Measurements from ENCODE around the gene SLC25A46. TPM values are rescaled to one million over a fixed set of nuclear protein-coding genes. Genes with fewer than 3 reads are reported as not detected.
A peak's percentile ranks its signal among the peaks of the same experiment; 100 is the strongest.
"Not testable (repeated sequence)": the region's sequence is repeated elsewhere in the genome, so short reads cannot be mapped to it uniquely, and the experiment has no call there.

Gene SLC25A46
- 31.9 TPM for total RNA-seq

DNA sequence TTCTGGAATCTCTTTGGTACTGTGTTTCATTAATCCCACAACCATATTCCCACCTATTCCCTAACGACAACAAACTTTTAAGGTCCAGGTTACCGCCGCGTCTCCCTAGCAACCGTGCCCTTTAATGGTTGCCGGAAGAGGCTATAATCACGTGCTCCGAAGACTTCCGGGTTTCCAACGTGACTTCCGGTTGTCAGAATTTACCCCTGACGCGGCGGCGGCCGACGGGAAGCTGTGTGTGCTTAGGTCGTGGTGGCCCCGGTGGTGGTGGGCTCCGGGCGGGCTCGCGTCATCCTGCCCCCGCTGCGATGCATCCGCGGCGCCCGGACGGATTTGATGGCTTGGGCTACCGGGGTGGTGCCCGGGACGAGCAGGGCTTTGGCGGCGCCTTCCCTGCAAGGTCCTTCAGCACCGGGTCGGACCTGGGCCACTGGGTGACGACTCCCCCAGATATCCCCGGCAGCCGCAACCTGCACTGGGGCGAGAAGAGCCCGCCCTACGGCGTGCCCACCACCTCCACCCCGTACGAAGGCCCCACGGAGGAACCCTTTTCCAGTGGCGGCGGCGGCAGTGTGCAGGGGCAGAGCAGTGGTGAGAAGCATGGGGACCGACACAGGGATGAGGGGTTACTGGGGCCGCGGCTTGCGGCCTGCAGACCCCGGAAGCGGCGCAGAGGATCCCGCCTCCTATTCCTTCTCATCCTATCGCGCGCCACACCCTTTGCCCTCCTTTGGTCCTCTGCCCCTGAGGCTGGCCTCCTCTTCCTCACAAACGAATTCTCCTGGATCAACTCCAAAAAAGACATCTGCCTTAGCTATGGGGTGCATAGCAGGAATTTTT is at the start of gene SLC25A46:
Gene SLC25A46 (plus strand): TSS at position 196 of the 840 bp plus-strand sequence. CDS start 113 bp downstream, at position 309.
- peak; percentile 97 for ATAC-seq

DNA sequence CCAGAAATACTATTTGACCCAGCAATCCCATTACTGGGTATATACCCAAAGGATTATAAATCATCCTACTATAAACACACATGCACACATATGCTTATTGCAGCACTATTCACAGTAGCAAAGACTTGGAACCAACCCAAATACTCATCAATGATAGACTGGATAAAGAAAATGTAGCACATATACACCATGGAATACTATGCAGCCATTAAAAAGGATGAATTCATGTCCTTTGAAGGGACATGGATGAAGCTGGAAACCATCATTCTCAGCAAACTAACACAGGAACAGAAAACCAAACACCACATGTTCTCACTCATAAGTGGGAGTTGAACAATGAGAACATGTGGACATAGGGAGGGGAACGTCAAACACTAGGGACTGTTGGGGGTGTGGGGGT is 48.2 kb upstream of the SLC25A46 start:
- not testable (repeated sequence) for ATAC-seq

- not testable (repeated sequence) for ATAC-seq
These were observed 46.1 kb upstream of the SLC25A46 start for GRCh38 chr5:110692669-110693068.

DNA sequence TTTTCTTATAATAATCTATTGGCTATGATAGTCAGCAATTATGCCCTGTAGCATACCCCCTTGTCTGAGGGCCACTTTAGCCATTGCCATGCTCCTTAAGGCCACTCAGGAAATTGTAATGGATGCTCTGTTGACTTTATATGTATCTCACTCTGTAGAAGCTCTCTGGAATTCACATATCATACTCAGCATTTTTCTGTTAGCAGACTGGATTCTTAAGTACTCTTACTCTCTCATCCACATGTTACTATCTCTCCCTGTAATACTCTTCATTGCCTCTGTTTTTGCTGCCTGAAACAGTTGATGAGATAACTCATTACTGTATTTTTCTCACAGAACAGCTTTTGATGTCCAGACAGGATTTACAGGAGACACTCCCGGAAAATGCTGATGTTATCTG is 36.5 kb upstream of the SLC25A46 start:
- no peak for ATAC-seq

- ATAC-seq = no peak
These were observed 36.1 kb upstream of the SLC25A46 start for GRCh38 chr5:110702704-110703103.

- no peak for ATAC-seq
These were observed 35.3 kb upstream of the SLC25A46 start for GRCh38 chr5:110703481-110703880.

- ATAC-seq = no peak
These were observed 33.5 kb upstream of the SLC25A46 start for GRCh38 chr5:110705349-110705748.

GRCh38 chr5:110707260-110707844 is 31.5 kb upstream of the SLC25A46 start:
- no peak for ATAC-seq

- no peak for ATAC-seq
These were observed 22.3 kb upstream of the SLC25A46 start for GRCh38 chr5:110716247-110717245.

DNA sequence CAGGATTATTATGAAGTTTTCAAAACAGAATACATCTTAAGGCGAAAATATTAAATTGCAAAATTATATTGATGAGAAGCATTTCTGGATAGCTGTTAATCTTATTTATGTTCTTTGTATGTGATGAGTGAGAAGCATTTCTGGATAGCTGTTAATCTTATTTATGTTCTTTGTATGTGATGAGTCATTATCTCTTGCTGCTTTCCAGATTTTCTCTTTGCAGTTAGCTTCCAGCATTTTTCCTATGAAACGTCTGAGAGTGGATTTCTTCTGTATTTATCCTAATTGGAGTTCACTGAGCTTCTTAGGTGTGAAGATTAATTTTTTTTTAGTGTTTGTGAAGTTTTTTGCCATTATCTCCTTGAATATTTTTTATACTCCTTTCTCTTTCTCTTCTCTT is 20.5 kb upstream of the SLC25A46 start:
- ATAC-seq = no peak

- ATAC-seq = peak; percentile 99
These were observed 12.4 kb upstream of the SLC25A46 start, which contains the start of gene TMEM232 for GRCh38 chr5:110726249-110727024. TMEM232 (minus strand) TSS chr5:110726671; CDS start chr5:110667352, 59,319 bp downstream.

DNA sequence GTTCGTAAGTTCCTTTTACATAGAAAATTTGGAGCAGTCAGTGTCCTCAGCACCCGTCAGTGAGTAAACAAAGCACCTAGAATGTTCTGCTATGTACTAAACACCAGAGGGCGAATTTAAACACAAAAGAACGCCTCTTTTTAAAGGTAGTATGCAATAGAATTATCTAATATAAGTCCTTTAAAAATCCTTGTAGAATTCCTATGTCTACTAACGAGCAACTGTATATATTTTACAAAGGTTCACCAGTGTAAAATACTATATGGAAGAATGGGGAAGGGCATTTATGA is 11.8 kb upstream of the SLC25A46 start:
- peak; percentile 28 for ATAC-seq

DNA sequence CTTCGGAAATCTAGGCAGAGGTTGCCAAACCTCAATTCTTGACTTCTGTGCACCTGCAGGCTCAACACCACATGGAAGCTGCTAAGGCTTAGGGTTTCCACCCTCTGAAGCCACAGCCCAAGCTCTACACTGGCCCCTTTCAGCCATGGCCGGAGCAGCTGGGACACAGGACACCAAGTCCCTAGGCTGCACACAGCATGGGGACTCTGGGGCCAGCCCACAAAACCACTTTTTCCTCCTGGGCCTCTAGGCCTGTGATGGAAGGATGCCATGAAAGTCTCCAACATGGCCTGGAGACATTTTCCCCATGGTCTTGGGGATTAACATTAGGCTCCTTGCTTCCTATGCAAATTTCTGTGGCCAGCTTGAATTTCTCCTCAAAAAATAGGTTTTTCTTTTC is 7.3 kb upstream of the SLC25A46 start:
- not testable (repeated sequence) for ATAC-seq

GRCh38 chr5:110734101-110734500 is 4.7 kb upstream of the SLC25A46 start:
- ATAC-seq = no peak

DNA sequence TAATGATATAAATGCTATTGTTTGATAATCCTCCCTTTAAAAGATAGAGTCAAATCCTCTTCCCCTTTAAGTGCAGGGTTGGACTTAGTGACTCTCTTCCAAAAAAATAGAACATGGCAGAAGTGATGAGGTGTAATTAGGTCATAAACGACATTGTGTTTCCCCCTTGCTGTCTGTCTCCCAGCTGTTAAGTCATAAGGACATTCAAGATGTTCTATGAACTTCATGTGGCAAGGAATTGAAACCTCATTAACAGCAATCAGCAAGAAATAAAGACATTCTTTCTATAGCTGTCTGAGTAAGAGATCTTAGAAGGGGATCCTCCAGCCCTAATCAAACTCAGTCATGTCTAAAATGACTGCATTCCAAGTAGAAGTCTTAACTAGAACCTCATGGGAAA is 3.3 kb upstream of the SLC25A46 start:
- ATAC-seq = no peak

DNA sequence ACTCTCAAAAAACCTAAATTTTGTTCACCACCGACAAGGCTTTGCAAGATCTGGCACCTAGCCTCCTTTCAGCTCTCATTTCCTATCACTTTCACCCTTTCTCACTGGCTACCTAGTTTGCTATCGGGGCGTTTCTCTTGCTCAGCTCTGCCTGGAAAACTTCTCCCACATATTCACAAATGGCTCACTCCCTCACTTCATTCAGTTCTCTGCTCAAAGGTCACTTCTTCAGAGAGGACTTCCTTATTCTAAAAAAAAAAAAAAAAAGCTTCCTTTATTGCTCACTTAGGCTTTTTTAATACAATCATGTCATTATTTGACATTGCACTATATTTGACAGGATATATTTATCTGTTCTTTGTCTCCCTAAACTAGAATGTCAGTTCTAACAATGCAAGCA is 2.1 kb upstream of the SLC25A46 start:
- ATAC-seq = no peak

- ATAC-seq = peak; percentile 74
These were observed 350 bp upstream of the SLC25A46 start for GRCh38 chr5:110738503-110738811.

DNA sequence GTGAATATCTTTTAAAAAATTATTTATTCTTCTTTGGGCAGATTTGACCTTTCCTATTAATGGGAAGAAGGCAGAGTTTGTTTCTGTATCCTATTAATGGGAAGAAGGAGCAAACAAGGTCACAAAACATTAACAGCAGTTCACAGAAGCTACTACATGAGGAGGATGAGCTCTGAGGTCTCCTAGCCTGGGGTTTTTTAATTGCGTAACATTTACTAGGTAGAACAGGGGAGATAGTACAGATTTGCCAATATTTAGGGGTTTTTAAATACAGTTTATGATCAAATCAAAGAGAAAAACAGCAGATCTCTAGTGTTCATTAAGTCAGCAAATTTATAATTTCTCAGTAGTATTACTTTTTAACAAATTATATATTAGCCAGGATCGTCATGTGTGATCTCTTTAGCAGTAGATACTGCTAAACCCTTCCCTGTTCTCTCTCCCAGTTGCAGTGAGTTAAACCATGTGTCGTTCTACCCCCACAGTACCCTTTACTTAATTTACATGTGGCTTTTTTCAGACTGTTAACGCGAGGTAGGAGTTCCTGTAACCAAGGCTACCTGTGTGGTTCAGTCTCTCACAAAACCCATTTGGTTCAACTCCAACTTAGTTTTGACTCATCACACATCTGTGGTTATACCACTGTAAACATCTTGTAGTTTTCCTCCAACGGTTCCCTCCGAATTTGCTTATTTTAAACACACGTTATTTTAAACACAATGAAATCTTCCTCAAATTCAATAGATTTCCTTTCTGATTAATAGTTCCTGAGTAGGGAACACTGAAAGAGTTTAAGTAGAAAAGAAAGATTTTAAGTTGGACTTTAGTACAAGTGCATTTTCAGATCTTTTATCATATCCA is 13.3 kb downstream of the SLC25A46 start:
- ATAC-seq = peak; percentile 32

- no peak for ATAC-seq
These were observed 14.1 kb downstream of the SLC25A46 start for GRCh38 chr5:110752953-110753352.

- ATAC-seq = no peak
These were observed 14.8 kb downstream of the SLC25A46 start for GRCh38 chr5:110753600-110753999.

- no peak for ATAC-seq
These were observed 15.4 kb downstream of the SLC25A46 start for GRCh38 chr5:110754181-110754580.
